WTC11 (cell line): ENCODE measurements around the gene NLRP14. TPM values are rescaled to one million over a fixed set of nuclear protein-coding genes. Genes with fewer than 3 reads are reported as not detected.

Experiments
- ATAC-seq: fragments of 200-7000 bp; cut with Tn5 transposase; 2 replicates; pipeline ENCODE4 v1.10.0; 2021; ENCODE audit warnings: mild to moderate bottlenecking, moderate library complexity
- CTCF ChIA-PET: fragments of 300-600 bp; sonication (Branson Sonifier 250); formaldehyde crosslinking; loops from one replicate; lab custom pipeline; 2021; ENCODE audit warnings: antibody characterized with exemption; lab: Charles Lee
- POLR2A ChIA-PET: fragments of 350-600 bp; sonication (Branson Sonifier 250); formaldehyde crosslinking; loops from one replicate; lab custom pipeline; 2021; ENCODE audit warnings: antibody characterized with exemption; lab: Charles Lee
- DNase-seq: peaks from one replicate; pipeline ENCODE4 v3.0.0; 2021; ENCODE audit warnings: low spot score
- H3K27ac Mint-ChIP-seq: 2 replicates; pipeline ENCODE4 v1.8.0; 2021; ENCODE audit warnings: mixed read lengths
- H3K27me3 Mint-ChIP-seq: 2 replicates; pipeline ENCODE4 v1.8.0; 2021; ENCODE audit warnings: low read depth, mild to moderate bottlenecking, moderate library complexity, mixed read lengths
- H3K36me3 Mint-ChIP-seq: 2 replicates; pipeline ENCODE4 v1.8.0; 2021; ENCODE audit warnings: mixed read lengths
- H3K4me1 Mint-ChIP-seq: 2 replicates; pipeline ENCODE4 v1.8.0; 2022; ENCODE audit warnings: mixed read lengths
- H3K4me3 Mint-ChIP-seq: 2 replicates; pipeline ENCODE4 v1.8.0; 2021; ENCODE audit warnings: mild to moderate bottlenecking, moderate library complexity, mixed read lengths
- H3K9me3 Mint-ChIP-seq: 2 replicates; pipeline ENCODE4 v1.8.0; 2021; ENCODE audit warnings: mixed read lengths
- AFF4 ChIP-seq: sonication (generic); formaldehyde crosslinking; IDR thresholded peaks from 2 replicates; pipeline ENCODE4 v1.8.1; 2023; ENCODE audit warnings: mild to moderate bottlenecking, missing genetic modification reagents, borderline replicate concordance
- AR ChIP-seq: fragments of 250-450 bp; sonication (Bioruptor Pico); IDR thresholded peaks from 2 replicates; pipeline ENCODE4 v1.9.0; 2021; ENCODE audit warnings: mild to moderate bottlenecking
- FOXK1 ChIP-seq: sonication (generic); formaldehyde crosslinking; IDR thresholded peaks from 2 replicates; pipeline ENCODE4 v1.8.0; 2022; ENCODE audit warnings: mild to moderate bottlenecking, moderate library complexity, missing genetic modification reagents
- FOXP1 ChIP-seq: sonication (generic); formaldehyde crosslinking; IDR thresholded peaks from 2 replicates; pipeline ENCODE4 v1.8.0; 2022; ENCODE audit warnings: missing genetic modification reagents, mild to moderate bottlenecking, moderate library complexity, borderline replicate concordance
- MYBL2 ChIP-seq: sonication (generic); formaldehyde crosslinking; IDR thresholded peaks from 2 replicates; pipeline ENCODE4 v1.8.1; 2023; ENCODE audit warnings: mild to moderate bottlenecking, moderate library complexity, missing genetic modification reagents
- NFE2L1 ChIP-seq: sonication (generic); formaldehyde crosslinking; IDR thresholded peaks from 2 replicates; pipeline ENCODE4 v1.8.1; 2023; ENCODE audit warnings: missing genetic modification reagents
- NR1H2 ChIP-seq: sonication (generic); formaldehyde crosslinking; IDR thresholded peaks from 2 replicates; pipeline ENCODE4 v1.9.0; 2021; ENCODE audit warnings: mild to moderate bottlenecking, moderate library complexity, missing genetic modification reagents
- SMAD3 ChIP-seq: sonication (generic); formaldehyde crosslinking; IDR thresholded peaks from 2 replicates; pipeline ENCODE4 v1.8.0; 2022; ENCODE audit warnings: missing genetic modification reagents, mild to moderate bottlenecking, borderline replicate concordance
- STAT6 ChIP-seq: sonication (generic); formaldehyde crosslinking; conservative IDR thresholded peaks from 2 replicates; pipeline ENCODE4 v1.8.1; 2023; ENCODE audit warnings: mild to moderate bottlenecking, low read depth, missing genetic modification reagents, moderate library complexity
- TCF7 ChIP-seq: sonication (generic); formaldehyde crosslinking; IDR thresholded peaks from 2 replicates; pipeline ENCODE4 v1.8.0; 2022; ENCODE audit warnings: mild to moderate bottlenecking, low read depth, missing genetic modification reagents, moderate library complexity
- TP53 ChIP-seq: sonication (generic); formaldehyde crosslinking; IDR thresholded peaks from 2 replicates; pipeline ENCODE4 v1.8.1; 2023; ENCODE audit warnings: mild to moderate bottlenecking, missing genetic modification reagents
- ZBTB43 ChIP-seq: sonication (generic); formaldehyde crosslinking; IDR thresholded peaks from 2 replicates; pipeline ENCODE4 v1.8.1; 2023; ENCODE audit warnings: mild to moderate bottlenecking, missing genetic modification reagents
- ZNF425 ChIP-seq: fragments of 250-450 bp; sonication (Bioruptor Pico); conservative IDR thresholded peaks from 2 replicates; pipeline ENCODE4 v1.9.0; 2021; ENCODE audit warnings: mild to moderate bottlenecking
- ZNF512 ChIP-seq: sonication (generic); formaldehyde crosslinking; IDR thresholded peaks from 2 replicates; pipeline ENCODE4 v1.8.1; 2022; ENCODE audit warnings: missing genetic modification reagents, borderline replicate concordance
- ZNF671 ChIP-seq: fragments of 250-450 bp; sonication (Bioruptor Pico); IDR thresholded peaks from 2 replicates; pipeline ENCODE4 v1.8.0; 2021; ENCODE audit warnings: mild to moderate bottlenecking
- total RNA-seq: library from RNA; stranded (reverse); gene quantifications from 3 replicates; pipeline ENCODE4 v1.2.3, GENCODE V29; 2021

NLRP14 gene
- total RNA-seq, 1 experiment from 2014 or later, result 0.07 TPM

- no peak overlapping the region for H3K27ac Mint-ChIP-seq
- H3K4me1 Mint-ChIP-seq, result peaks cover 2% of the 10 kb centered on the region; the same call in 1 of the 2 replicates
- no peaks in the 10 kb centered on the region for H3K27me3 Mint-ChIP-seq
- no peaks in the 10 kb centered on the region for H3K9me3 Mint-ChIP-seq
- no peaks in the 10 kb centered on the region for H3K36me3 Mint-ChIP-seq
- TF ChIP-seq FOXP1 (CRISPR knock-in tag) (no peak), ZNF671 (CRISPR knock-in tag) (no peak), AR (CRISPR knock-in tag) (no peak), FOXK1 (no peak), STAT6 (CRISPR knock-in tag) (no peak), ZNF425 (CRISPR knock-in tag) (no peak), AFF4 (CRISPR knock-in tag) (no peak), NFE2L1 (CRISPR knock-in tag) (no peak), MYBL2 (CRISPR knock-in tag) (no peak), SMAD3 (CRISPR knock-in tag) (no peak), TCF7 (no peak), ZNF512 (CRISPR knock-in tag) (no peak), ZBTB43 (CRISPR knock-in tag) (no peak), TP53 (CRISPR knock-in tag) (no peak), NR1H2 (no peak)
- POLR2A ChIA-PET, result interaction anchor here (0.5 kb wide), 1 partner anchor 379 kb away, joined by 3 read pairs; no protein-coding TSS in a partner anchor
- no peak for ATAC-seq
- CTCF ChIA-PET, result interaction anchor here (0.9 to 2.1 kb wide), 2 partner anchors 221 to 245 kb away, joined by 3 to 11 read pairs; no protein-coding TSS in a partner anchor
- H3K4me3 Mint-ChIP-seq, result no peak overlapping the region
- DNase-seq, result no peak
Measured at GRCh38 chr11:7056828-7057513, 36.7 kb downstream of the NLRP14 start.
